NCI-H1105 treated with DMSO at 0.1 percent for 48 hours (cell line): ENCODE measurements around the gene MYL10.

Source experiments
- DNase-seq: peaks from one replicate; lab custom pipeline; 2025; lab: John Stamatoyannopoulos, UW

The MYL10 gene

DNA sequence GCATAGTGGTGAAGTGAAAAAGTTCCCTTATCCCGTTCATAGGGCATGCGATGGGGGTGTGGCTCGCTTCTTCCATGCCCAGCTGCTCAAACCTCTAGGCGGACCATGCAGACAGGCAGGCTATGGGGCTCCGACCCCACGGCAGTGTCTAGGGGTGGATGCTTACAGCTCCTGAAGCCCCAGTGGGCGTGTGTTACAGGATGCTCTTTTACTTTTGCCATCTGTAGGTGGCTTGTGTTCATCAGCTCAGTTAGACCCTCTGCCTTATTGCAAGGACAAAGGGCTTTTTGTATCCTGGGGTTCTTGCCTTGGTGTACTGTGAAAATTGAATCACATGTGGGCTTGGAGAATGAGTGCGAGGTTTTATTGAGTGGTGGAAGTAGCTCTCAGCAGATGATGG, at the start of gene MYL10:
MYL10 (minus strand) TSS at position 126 of the 400 bp plus-strand sequence. CDS start 178 bp downstream, outside the sequence.
- no peak for DNase-seq

DNA sequence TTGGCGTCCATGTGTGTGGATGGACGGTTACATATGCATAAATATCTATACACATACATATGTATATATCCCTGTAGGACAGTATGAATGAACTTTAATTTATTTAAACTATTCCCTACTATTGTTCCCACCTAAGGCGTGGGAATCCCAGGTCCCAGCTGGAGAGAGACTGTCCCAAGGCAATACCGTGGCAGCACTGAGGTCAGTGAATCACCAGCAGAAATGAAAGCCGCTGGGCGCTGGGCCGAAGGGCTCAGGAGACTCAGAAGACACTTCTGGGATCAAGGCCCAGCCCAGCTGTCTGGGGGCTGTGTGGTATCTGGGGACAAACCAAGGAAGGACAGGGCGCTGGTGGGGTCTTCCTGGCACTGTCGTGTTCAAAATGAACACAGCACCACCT, 49.6 kb upstream of the MYL10 start:
- DNase-seq = no peak

DNA sequence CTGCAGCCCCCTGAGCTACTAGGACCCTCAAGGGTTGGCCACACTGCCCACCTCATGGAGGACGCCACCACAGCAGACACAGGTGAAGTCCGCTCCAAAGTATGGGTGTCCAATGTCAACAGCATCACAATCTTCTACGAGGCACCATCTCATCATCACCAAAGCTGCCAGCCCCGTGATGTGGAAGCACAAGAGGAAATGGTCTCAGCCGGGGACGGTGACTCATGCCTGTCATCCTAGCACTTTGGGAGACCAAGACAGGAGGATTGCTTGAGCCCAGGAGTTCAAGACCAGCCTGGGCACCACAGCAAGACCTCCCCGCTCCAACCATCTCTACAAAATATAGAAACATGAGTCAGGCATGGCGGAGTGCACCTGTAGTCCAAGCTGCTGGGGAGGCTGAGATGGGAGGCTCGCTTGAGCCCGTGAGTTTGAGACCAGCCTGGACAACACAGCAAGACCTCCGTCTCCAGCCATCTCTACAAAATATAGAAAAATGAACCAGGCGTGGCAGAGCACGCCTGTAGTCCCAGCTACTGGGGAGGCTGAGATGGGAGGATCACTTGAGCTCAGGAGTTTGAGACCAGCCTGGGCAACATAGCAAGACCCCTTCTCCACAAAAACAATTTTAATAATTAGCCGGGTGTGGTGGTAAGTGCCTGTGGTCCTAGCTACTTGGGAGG, 48.8 kb upstream of the MYL10 start:
- DNase-seq = no peak

DNA sequence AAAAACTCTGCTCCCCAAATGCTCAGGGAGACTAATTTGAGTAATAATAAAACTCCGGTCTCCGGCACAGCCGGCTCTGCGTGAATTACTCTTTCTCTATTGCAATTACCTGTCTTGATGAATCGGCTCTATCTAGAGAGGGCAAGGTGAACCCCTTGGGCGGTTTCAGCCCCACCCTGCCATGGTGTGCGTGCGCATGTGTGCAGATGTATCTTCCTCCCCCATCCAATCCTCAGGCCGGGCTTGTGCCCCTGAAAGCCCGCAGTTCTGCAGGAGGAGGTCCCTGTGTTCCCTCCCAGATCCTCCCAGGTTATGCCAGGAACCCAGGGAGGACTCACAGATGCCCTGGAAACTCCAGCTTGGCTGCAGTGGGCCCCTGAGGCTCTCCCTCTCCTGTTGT, 48.3 kb upstream of the MYL10 start:
- DNase-seq = no peak

DNA sequence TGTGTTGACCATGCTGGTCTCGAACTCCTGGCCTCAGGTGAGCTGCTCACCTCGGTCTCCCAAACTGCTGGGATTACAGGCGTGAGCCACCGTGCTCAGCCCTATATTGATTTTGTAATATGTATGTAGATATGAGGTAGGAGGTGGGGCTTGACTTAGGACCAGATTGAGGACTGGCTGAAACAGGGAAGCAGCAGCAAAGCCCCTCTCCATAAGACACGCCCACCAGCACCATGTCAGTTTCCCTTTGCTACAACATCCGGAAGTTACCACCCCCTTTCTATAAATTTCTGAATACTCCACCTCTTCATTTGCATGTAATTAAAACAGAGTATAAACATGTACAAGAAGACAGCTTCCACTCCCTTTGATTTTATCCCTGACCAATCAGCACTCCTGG, 47.9 kb upstream of the MYL10 start:
- DNase-seq = no peak

DNA sequence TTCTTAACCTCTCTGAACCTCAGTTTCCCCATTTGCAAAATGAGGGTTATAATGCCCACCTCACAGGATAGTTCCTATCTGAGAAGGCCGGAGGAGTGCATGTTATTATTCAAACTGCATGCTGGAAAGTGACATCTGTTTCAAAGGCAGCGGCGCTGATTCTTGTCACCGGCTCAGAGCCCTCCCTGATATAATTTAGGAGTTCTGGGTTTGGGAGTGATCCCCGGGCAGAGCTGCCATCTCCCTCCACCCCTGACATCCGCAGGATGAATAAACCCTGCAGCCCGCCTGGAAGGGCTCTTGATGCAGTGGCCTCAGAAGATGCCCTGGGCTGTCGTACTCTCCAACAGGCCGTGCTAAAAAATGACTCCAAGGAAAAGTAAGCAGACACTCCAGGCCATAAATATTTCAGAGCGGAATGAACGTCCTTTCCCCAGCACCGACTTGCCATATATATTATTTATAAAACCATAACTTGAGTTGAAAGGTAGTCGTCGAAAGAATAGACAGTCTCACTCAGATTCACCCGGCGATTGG, 47.0 kb upstream of the MYL10 start:
- DNase-seq = no peak

DNA sequence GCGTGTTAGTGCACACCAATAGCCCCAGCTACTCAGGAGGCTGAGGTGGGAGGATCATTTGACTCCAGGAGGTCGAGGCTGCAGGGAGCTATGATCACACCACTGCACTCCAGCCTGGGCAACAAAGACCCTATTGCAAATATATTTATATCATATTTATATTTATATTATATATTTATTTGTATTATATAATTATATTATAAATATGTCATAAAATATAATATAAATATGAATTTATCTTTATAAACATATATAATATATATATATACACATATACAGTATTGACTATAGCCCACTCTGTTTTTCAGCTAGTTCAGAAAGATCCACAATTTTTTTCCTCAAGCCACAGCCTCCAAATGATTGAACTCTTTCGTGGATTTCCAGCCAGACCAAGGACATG, 45.3 kb upstream of the MYL10 start:
- DNase-seq = no peak

DNA sequence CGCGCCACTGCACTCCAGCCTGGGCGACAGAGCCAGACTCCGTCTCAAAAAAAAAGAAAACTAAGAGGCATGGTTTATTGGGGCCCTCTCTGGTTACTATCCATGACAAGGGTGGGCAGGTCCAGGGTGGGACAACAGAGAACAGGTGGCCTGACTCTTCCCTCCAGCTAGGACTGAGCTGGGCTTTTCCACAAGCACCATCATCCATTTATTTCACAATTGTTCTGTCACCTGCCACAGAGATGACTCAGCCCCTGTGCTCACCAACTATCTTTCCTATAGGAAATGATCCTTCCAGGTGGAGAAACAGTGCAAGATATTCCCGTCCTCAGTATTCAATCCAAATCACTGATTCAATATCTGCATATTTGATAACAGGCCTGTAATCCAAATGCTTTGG, 44.9 kb upstream of the MYL10 start:
- no peak for DNase-seq

DNA sequence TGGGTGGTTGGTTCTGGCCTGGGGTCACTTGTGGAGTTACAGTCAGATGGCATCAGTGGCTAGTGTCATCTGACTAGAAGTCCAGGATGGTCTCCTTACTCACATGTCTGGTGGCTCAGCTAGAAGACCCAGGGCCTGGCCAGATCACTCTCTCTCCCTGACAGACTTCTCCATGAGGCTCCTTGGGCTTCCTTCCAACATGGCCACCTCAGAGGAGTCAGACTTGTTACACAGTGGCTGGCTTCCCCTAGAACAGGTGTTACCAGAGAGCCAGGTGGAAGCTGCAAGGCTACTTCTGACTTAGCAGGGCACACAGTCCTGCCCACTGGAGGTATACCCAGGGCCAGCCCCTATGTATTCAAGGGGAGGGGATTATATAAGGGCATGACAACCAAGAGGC, 44.2 kb upstream of the MYL10 start:
- no peak for DNase-seq

DNA sequence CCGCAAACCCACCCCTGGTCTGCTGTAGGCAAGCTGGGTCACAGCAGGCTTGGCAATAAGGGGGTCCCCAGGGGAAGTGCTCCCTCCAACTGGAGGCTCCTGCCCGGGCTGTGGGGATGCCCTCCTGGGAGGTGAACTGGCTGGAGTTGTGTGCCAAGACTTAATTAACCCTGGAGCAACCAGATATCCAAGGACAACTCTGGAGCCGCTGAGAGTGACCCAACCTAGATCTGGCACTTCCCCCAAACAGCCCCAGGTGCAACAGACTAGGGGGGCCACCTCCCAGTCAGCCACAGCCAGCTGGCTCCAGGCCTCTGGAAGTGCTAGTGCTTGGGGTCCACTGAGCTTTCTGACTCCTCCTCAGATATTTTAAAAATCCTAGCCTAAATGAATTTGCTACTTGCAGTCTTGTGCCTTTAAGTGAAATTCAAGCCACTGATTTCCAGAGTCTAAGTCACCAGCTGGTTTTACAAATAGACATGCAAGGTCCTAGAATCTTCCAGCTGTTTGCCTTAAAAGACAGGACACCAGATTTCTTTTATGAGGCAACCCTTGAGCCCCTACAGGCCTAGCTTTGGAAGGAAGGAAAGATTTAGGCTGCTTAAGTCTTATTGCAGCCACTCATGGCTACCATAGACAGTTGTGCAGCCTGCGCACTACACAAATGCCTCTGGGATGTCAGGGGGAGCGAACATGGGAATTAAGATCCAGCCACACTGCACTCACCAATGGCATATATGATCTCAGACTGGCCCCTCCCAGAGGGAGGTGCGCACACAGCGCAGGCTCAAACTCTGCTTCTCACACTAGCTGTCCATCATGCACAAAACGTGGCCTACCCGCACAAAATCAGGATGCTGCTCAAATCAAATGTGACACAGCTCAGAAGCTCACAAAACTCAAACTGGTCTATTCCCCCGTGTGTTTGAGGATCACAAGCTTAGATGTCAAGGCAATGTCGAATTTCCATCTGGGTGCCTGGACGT, 42.6 kb upstream of the MYL10 start:
- peak; percentile 16 for DNase-seq

DNA sequence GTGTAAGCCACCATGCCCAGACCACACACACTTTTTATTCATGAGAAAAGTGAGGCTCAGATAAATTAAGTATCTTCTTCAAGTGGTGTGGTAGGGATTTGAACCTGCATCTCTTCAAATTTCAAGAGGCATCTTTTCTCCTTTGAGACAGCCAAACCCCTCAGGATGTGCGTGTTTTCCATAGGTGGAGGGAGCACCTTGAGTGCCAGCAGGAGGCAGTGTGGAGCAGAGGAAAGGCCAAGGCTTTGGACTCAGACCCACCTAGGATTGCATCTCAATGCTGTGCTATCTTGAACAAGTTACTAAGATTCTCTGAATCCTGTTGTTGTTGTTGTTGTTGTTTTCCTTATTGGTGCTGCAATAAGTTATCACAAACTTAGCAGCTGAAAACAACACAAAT, 40.2 kb upstream of the MYL10 start:
- no peak for DNase-seq

DNA sequence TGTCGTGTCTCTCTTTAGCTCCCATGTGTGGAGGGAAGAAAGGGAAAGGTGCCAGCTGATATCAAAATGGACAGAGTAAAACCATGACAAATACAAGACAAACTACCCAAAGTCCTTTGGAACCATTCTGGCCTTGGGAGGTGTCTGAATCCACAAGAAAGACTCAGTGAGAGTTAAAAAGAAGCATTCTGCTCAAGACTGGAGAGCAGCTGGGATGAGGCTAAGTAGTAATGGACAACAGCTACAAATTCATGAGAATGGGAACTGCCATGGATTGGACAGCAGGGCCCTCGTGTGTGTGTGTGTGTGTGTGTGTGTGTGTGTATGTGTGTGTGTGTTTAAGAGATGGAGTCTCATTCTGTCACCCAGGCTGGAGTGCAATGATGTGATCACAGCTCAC, 39.6 kb upstream of the MYL10 start:
- no peak for DNase-seq

DNA sequence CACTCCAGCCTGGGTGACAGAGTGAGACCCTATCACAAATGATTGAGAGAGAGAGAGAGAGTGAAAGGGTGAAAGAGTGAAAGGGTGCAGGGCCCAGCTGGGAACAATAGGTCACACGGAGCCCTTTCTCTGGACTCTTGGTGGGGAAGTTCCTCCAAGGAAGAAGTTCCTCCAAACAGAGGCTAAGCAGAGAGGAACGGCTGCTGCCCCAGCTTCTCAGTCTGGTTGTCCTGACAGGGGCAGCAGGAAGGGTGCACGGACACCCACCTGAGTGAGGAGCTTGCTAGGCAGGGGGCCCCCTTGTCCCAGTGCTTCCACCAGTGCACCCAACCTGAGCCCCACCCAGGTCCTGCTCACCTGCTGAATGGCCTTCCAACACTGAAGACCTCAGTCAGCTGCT, 38.8 kb upstream of the MYL10 start:
- no peak for DNase-seq

DNA sequence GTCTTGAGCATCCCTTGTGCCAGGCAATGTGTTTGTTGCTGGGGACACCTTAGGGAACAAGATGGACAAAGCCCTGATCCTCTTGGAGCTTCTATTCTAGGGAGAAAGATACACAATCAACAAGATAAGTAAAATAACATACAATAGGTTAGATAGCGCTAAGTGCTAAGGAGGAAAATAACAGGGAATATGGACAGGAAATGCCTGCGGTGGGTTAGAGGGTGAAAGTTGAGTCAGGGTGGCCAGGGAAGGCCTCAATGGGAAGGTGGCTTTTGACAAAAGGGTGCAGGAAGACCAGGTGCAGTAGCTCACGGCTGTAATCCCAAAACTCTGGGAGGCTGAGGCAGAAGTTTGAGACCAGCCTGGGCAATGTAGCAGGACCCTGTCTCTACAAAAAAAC, 38.3 kb upstream of the MYL10 start:
- DNase-seq = no peak

DNA sequence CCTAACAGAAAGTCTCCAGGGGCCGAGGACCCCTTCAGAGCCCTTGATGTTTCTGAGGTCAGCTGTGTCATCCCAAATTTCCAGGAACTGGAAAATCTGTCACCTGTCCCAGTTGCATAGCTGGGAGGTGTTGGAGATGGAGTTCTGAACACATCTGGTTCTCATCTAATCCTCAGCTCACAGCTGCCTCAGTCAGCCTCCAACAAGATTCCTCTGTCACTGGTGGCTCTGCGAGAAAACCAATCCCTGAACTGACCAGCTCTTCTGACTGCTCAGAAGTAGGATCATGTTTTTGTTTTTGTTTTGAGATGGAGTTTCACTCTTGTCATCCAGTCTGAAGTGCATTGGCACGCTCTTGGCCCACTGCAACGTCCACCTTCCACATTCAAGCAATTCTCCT, 37.6 kb upstream of the MYL10 start:
- DNase-seq = no peak

DNA sequence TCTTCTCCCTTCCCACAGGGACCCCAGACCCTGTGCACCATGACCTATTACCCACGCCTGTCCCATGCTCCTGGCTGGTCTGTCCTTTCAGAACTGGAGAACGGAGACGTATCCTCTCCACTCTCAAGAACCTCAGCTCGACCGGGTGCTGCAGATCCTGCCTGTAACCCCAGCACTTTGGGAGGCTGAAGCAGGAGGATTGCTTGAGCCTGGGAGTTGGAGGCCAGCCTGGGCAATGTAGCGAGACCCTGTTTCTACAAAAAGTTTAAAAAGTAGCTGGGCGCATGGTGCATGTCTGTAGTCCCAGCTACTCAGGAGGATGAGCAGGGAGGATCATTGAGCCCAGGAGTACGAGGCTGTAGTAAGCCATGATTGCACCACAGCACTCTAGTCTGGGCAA, 37.2 kb upstream of the MYL10 start:
- DNase-seq = no peak

DNA sequence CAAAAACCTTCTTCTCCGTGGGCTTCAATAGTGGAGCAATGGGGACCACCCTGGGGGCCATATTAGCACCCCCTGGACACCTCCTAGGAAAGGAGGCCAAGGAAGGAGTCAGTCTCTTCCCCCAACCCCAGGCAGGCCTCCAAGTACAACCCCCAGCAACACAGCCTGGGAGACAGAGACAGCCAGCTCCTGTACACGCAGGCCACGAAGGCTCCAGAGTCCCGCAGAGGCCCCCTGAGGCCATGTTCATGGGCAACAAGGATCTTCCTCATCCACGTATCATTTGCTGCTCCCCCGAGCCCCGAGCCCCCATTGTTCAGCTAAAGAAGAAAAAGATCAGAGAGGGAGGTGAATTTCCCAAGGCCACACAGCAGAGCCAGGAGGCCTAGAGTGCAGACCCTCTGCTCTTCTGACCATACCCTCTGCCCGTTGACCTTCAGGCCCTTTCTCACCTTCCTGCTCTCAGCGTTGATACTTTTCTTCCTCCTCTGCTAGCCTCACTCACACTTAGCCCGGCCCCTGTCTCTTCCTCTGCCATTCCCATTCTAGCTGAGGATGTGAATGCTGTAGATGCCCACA, 35.9 kb upstream of the MYL10 start:
- no peak for DNase-seq

DNA sequence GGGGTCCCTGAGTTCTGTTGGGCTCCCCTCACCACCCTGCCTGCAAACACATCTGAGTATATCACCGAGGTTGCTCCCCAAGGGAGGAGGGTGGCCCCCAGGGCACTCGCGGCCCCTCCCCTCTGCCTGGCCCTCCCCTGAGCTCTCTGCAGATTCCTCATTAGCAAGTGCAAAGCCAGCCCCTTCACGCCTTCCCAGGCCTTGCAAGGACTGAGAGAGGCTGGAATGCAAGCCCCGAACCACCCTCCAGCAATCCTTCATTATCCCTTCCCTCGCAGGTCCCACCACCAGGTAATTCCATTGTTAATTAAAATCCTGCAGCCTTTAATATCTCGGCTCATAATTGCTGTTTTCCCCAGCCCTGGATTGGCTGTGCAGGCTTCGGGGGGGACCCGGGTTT, 35.3 kb upstream of the MYL10 start:
- no peak for DNase-seq

DNA sequence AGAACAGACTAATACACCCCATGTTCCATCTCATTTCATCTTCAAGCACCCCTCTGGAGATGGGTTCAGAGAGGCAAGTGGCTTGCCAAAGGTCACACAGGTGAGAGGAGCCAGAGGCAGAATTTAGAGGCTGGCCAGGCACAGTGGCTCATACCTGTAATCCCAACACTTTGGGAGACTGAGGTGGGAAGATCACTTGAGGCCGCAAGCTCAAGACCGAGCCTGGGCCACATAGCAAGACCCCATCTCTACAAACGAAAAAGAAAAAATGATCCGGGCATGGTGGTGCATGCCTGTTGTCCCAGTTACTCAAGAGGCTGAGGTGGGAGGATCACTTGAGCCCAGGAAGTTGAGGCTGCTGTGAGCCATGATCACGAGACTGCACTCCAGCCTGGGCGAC, 34.7 kb upstream of the MYL10 start:
- DNase-seq = no peak

DNA sequence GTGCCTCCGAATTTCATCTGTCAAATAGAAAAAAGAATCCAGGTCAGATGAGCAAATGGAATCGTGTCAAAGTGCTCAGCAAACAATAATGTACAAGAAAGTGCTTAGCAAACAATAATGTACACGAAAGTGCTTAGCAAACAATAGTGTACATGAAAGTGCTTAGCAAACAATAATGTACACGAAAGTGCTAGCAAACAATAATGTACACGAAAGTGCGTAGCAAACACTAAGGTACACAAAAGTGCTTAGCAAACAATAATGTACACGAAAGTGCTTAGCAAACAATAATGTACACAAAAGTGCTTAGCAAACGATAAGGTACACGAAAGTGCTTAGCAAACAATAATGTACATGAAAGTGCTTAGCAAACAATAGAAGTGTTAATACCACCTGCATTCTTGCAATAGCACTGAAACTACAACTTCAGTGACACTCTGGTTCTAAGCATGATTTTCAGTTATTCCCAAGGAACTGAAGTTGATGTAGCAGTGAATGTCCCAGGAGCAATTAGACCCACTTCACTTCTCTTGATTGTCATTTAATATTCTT, 33.4 kb upstream of the MYL10 start:
- no peak for DNase-seq

DNA sequence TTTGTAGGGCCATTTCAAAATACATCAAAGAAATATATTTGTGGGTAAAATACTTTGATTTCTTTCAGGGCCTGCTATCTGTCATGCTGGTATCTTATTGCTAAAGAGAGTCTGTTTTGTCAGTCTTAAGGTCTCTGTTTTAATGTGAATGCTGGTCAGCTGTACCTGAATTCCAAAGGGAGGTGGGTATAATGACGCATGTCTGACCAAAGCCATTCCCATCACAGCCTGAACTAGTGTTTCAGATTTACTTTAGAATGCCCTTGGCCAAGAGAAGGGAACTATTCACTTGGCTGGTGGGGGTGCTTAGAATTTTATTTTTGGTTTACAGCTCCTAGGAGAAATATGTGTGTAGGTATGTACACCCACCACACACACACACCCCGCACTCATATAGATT, 30.6 kb upstream of the MYL10 start:
- DNase-seq = no peak

DNA sequence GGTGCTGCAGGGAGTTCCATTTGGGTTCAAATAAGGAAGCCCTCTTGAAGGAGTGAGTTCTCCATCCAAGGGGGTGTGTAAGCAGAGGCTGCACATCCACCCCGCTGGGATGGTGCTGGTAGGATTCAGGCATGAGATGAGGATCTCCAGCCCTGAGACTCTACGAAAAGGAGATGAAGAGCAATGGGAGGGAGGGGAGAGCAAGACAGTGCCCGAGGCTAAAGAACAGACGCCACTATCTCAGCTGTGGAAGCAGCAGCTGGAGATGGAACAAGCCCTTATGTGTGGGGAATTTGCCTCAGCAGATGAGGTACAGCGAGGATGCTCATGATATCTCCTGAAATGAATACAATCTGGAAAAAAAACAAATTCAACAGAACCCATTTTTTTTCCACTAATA, 28.1 kb upstream of the MYL10 start:
- no peak for DNase-seq

DNA sequence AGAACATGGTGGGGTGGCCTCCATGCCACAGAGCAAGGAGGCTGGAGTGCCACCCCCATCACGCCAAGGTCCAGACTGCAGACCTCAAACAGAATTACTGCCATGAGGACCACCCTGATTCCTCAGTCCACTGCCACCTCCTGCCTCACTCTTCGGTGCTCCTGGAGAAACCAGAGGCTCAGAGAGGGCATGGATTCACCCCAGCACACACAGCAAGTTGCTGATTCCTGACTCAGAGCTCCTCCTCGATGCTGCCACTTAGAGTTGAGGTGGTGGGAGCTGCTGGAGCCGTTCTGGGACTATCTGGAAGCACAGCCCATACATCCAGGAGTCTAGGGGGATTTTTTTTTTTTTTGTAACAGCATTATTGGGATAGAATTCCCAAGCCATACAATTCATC, 22.0 kb upstream of the MYL10 start:
- DNase-seq = no peak
